Measurements from ENCODE around the gene REX1BD.

- TF ChIP-seq, protein P1, sequence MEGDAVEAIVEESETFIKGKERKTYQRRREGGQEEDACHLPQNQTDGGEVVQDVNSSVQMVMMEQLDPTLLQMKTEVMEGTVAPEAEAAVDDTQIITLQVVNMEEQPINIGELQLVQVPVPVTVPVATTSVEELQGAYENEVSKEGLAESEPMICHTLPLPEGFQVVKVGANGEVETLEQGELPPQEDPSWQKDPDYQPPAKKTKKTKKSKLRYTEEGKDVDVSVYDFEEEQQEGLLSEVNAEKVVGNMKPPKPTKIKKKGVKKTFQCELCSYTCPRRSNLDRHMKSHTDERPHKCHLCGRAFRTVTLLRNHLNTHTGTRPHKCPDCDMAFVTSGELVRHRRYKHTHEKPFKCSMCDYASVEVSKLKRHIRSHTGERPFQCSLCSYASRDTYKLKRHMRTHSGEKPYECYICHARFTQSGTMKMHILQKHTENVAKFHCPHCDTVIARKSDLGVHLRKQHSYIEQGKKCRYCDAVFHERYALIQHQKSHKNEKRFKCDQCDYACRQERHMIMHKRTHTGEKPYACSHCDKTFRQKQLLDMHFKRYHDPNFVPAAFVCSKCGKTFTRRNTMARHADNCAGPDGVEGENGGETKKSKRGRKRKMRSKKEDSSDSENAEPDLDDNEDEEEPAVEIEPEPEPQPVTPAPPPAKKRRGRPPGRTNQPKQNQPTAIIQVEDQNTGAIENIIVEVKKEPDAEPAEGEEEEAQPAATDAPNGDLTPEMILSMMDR (IDR thresholded peaks at IDR 0.05; ENCODE audit: extremely low read depth in 1 of 2, insufficient read depth in 1 of 2, low read depth in 1 of 2, low read length in 2 of 2) = no peak
- TF ChIP-seq POLR2A (IDR thresholded peaks at IDR 0.05; ENCODE audit: low read depth, low read length) (no peak), EZH2 (IDR thresholded peaks at IDR 0.05; ENCODE audit: borderline replicate concordance, low read depth, low read length, severe bottlenecking) (peak; percentile 89), FOS (IDR thresholded peaks at IDR 0.05; ENCODE audit: borderline replicate concordance, insufficient read depth, low read length) (no peak), POLR2AphosphoS5 (IDR thresholded peaks at IDR 0.05; ENCODE audit: insufficient read depth, low read depth, low read length) (no peak), JUN (IDR thresholded peaks at IDR 0.05; ENCODE audit: borderline replicate concordance, insufficient read depth, insufficient read length, low read depth) (no peak), MYC (IDR thresholded peaks at IDR 0.05; ENCODE audit: low read depth, low read length) (no peak)
These were observed 23.6 kb downstream of the REX1BD start for GRCh38 chr19:18612051-18612771.
